GM21526 (cell line): ENCODE data around the gene SEC24A.
A peak's percentile ranks its signal among the peaks of the same experiment; 100 is the strongest.
"Not testable (repeated sequence)": the region's sequence is repeated elsewhere in the genome, so short reads cannot be mapped to it uniquely, and the experiment has no call there.

ENCODE experiments used
- ATAC-seq: cut with Tn5 transposase; IDR thresholded peaks from one replicate; pipeline ENCODE4 v1.9.1; 2021; ENCODE audit warnings: moderate library complexity; ENCODE audit not compliant: unreplicated experiment, low FRiP score

Gene SEC24A

GRCh38 chr5:134738963-134739661 is 90.5 kb downstream of the SEC24A start:
- no peak for ATAC-seq

- ATAC-seq = no peak
Measured at GRCh38 chr5:134741052-134741451, 92.5 kb downstream of the SEC24A start.

GRCh38 chr5:134742134-134742533 is 93.5 kb downstream of the SEC24A start:
- ATAC-seq = no peak

DNA sequence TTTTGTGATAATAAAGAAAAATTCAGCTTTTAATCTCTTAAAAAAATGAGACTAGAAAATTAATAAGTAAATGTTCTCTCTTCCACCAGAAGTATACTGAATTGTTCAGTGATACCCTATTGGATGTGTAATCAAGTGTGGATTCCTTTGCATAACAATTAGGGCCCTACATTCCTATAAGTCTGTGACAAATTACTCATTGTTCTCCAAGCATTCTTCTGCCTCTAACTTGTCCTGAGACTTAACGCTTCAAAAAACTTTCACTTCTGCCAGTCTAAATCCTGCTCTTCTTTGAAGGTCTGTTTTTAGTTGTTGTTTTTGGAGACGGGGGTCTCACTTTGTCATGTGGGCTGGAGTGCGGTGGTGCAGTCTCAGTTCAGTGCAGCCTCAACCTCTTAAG is 100.8 kb downstream of the SEC24A start:
- no peak for ATAC-seq

DNA sequence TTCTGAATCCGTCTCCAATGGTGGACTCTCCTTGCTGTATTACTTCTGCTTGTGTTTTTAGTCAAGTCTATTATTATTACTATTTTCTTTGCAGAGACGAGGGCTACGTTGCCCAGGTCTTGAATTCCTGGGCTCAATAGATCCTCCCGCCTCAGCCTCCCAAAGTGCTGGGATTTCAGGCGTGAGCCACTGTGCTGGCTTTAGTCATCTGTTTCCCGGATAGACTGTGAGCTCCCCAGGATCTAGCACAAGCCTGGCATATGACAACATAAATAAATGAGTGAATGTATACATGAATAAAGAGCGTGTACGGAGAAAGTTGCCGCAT is 109.6 kb downstream of the SEC24A start:
- no peak for ATAC-seq

DNA sequence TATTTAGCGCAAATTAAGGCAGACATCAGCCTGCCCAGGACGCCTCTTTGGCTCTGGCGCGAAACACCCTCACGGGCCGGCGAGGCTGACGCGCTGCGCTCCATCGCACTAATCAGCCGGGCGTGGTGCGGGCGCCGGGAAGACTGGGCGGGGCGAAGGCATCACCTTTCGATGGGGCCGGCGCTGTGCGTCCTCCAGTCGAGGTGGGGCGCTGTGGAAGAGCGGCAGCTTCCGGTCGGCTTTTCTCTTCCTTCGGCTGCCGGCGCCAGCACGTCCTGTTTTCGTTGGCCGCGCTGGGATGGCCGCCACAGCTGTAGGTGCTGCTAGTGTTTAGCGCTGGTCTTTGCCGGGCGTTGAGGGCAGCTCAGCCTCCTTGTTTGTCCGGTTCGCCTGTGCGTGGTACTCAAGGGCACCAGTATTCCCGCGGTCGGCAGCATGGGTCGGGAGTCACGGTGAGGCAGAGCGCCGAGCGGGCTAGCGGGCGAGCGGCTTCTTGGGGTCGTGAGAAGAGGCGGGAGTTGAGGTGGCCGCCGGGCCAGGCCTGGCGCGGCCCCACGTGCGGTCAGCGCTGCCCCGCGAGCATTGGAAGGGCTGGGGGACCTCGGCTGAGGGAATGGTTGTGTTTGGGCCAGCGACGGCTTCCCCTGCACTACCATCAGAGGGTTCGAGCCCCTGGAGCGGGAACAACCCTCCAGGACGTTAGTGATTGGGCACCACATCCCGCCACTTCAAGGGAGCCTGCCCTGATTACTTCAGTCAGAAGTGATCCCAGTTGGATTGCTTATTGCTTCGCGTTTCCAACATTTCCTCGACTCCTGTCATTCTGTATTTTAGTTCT is 110.1 kb downstream of the SEC24A start, which contains the start of gene DDX46:
DDX46 (plus strand) TSS at position 276 of the 838 bp plus-strand sequence; CDS start at position 436, 160 bp downstream.
- ATAC-seq = peak; percentile 94

DNA sequence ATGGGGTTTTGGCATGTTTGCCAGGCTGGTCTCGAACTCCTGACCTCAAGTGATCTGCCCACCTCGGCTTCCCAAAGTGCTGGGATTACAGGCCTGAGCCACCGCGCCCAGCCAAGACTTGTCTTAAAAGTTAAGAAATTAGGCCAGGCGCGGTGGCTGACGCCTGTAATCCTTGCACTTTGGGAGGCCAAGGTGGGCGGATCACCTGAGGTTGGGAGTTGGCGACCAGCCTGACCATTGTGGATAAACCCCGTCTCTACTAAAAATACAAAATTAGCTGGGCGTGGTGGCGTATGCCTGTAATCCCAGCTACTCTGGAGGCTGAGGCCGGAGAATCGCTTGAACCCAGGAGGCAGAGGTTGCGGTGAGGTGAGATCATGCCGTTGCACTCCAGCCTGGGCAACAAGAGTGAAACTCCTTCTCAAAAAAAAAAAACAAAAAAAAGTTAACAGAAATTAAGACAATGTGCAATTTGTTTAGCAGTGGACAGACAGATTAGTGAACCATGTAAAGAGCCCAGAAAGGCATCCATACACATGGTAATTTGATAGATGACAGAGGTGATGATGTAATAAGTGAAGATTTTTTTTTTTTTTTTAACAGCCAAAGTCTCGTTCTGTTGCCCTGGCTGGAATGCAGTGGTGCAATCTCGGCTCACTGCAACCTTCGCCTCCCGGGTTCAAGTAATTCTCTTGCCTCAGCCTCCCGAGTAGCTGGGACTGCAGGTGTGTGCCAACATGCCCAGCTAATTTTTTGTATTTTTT is 119.1 kb downstream of the SEC24A start:
- not testable (repeated sequence) for ATAC-seq

GRCh38 chr5:134769206-134769605 is 120.6 kb downstream of the SEC24A start:
- no peak for ATAC-seq

- no peak for ATAC-seq
Measured at GRCh38 chr5:134772461-134773125, 124.0 kb downstream of the SEC24A start.

- no peak for ATAC-seq
Measured at GRCh38 chr5:134777366-134777765, 128.8 kb downstream of the SEC24A start.
